NCI-H2107 treated with DMSO at 0.1 percent for 48 hours (cell line): ENCODE measurements around the gene LY6G5C.
A peak's percentile ranks its signal among the peaks of the same experiment; 100 is the strongest.

Source experiments
- DNase-seq: peaks from one replicate; lab custom pipeline; 2025; ENCODE audit not compliant: unreplicated experiment; lab: John Stamatoyannopoulos, UW

Gene LY6G5C

DNA sequence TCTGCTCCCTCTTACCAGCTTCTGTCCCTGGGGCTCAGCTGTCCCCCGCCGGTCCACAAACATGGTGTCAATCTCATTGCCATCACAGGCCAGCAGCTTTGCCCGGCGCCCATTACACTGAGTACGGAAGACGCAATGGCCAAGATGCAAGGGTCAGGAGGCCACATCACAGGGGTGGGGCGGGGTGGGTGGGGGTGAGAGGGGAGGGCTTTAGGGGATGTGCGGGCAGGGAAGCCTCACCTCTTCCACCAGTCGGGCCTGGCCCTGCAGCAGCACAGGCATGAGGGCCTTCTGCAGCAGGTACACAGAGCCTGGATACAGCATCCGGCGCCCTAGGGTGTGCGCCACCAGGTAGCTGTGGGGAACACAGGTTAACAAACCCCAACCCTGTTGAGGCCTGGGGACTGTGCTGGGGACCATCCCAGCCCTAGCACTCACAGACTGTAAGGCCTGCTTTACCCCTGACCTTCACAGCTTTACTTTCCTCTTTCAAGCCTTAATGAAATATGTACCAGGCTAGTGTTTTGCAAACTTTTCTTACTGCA, 10.8 kb upstream of the LY6G5C start:
- DNase-seq: no peak

DNA sequence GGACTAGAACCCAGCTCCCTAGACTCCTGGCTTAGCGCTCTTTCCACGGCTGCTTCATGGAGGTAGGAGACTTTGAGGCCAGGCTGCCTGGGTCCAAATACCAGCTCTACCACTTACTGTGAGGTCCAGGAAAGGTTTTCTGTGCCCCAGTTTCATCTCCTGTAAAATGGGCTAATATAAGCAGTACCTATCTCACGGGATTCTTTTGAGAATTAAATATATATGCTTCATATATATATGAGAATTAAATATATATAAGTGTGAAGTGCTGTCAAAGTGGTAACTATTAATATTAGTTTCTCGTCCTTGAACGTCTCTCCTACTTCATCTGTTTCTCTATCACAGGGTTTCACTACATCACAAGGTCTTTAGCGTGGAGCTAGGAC, 10.2 kb upstream of the LY6G5C start:
- DNase-seq: no peak

GRCh38 chr6:31690231-31691077, 9.6 kb upstream of the LY6G5C start:
- DNase-seq: no peak

DNA sequence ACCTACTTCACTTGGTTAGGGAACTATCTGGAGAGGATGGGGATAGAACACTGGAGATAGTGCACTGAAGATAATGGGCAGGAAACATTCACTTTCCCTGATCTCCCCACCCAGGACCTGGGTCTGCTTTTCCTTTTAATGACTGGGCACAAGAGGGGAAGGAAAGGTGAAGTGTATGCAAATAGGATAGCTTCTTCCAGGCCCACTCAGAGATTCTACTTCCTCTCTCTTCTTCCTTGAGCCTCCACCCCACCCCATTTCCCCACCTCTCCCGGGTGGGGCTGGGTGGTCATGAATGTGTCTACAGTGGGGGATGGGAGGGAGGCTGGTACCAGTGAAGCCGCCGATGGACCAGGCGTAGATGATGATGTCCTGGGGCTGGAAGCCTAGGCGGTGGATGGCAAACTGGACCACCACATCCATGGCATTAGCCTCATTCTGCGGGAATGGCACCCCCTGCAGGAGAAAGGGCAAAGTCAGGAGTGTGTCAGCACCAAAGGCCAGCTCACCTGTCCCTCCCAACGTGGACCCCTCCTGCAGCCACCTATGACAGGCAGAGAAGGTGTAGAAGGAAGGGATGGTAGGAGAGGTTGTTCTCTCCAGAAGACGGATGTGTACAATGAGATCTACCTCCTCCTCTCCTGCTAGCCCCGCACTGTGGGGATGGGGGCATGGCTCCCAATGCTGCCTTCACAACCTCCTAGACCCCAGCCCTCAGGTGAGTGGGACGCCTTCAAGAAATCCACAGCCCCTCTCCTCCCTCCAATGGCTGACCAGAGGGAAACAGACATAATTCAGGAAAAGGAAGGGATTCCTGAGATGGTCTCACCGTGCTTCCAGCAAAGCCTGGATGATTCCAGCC, 8.6 kb upstream of the LY6G5C start:
- DNase-seq: no peak

DNA sequence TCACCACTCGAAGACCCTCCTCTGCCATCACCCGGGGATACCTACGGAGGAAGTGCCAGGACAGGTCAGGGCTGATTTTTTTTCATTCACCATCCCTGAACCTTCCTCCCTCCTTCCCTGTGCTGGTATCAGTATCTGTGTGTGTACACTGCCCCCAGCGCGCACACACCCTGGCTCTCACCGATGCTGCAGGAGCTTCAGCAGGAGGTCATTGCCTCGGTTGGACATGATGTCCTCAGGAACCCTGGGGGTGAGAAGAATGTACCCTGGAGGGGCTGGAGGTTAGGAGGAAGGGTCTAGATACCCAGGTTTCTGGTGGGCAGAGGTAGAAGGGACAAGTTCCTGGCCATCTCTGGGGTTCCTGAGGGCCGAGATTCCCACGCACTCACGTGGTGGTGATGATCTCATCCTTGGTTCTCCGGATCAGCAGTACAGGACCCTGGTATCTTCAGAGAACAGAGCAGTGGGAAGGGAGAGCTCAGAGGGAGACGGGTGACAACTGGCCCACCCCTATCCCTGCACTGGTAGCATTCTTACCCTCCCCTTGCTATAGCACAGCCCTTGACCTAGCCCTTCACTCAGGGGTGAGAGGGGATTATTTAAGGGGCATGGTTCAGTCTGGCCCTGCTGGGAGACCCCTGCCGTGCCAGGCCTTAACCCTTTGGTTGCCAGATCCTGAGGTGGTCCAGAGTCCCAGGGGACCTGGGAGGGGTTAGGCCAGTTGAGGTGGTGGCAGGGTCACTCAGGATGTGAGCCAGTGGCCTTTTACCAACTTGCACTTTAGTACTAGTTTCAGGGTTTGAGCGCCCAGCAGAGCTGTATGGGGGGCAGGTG, 7.2 kb upstream of the LY6G5C start:
- no peak for DNase-seq

DNA sequence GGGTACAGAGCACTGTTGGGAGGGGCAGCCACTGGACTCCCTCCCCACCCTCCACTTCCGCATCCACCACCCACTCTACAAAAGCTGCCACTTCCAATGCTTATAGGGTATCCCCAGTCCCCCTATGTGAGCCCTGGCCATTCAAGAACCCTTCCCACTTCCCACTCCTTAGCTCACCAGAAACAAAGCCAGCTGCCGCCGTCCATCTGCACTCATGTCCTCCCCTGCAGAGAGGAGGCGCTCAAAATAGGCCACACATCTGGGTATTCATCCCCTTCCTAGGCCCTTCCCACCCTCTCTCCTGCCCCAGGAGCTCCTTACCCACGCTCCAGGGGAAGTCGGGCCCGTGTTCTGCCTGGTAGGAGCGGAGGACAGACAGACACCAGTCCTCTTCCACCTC, 6.5 kb upstream of the LY6G5C start:
- no peak for DNase-seq

DNA sequence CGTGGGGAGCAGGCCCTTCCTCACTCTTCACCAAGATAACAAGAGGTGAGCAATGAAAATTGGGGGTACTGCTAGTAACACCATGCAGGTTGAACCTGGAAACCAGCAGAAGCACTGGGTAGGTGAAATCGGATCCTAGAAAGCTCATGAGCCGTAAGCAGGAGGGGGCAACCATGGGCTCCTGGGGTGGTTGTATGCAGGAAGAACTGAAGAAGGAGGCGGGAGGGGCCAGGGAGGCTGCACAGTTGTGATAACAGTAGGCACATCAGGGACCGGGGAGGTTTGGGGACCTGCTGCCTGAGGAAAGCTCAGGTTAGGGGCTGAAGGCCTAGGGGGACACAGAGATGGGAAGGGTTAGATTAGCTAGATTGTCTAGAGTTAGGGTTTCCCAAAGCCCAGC, 5.6 kb upstream of the LY6G5C start:
- no peak for DNase-seq

GRCh38 chr6:31683591-31683990, 2.7 kb upstream of the LY6G5C start:
- DNase-seq: no peak

DNA sequence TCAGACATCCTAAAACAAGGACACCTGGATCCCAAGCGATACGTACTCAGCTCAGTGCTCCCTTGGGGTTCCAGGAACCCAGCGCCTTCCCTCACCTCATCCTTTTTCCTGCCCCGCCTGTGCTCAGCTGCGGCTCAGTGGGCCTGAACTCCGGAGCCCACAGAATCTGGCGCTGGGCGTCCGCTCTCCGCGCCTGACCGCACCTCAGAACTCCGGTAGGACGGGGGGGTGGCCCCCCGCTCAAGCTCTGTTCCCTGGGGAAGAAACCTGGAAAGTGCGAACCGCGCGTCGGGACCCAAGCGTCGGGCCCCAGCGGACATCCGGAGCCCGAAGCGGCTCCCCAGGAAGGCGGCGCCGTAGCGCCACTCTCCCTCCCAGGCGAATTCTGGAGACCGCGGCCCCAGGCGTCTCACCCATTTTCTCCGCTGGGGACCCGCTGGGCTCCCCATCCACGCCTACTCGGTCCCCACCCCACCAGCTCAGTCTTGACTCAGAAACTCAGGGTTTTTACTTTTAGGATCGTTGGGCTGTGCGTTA, 336 bp upstream of the LY6G5C start:
- peak; percentile 21 for DNase-seq

DNA sequence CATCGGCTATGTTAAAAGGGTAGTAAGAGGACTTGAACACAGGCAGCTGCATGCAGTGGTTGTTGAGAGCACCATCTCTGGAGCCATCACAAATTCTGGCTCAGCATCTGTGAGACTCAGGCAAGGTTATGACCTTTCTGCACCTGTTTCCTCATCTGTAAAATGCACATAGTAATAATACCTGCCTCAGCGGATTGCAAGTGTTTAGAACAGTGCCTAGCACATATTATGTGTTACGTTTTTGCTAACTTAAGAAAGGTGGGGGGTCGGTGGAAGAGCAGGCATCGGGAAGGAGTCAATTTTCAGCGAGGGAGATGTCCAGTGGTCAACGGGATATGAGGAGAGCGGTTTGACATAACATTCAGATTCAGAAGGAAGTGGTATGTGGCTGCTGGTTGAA, 2.9 kb downstream of the LY6G5C start:
- DNase-seq: no peak

DNA sequence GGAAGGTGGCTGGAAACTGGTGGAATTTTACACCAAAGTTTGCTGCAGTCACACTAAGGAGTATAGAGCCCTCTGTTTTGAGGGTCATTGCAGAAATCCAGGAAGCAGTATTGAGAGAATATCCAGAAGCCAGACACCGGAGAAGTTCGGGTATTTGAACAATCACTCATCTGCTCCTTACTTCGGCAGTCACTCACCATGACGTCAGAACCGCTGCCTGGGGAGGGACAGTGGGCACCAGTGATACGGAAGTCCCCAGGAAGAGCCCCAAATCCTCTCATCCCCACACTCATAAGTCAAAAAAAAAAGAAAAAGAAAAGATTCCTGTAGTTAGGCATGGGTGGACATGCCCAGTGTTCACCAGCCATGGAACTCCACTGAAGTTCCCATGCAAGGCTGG, 4.0 kb downstream of the LY6G5C start:
- DNase-seq: no peak

DNA sequence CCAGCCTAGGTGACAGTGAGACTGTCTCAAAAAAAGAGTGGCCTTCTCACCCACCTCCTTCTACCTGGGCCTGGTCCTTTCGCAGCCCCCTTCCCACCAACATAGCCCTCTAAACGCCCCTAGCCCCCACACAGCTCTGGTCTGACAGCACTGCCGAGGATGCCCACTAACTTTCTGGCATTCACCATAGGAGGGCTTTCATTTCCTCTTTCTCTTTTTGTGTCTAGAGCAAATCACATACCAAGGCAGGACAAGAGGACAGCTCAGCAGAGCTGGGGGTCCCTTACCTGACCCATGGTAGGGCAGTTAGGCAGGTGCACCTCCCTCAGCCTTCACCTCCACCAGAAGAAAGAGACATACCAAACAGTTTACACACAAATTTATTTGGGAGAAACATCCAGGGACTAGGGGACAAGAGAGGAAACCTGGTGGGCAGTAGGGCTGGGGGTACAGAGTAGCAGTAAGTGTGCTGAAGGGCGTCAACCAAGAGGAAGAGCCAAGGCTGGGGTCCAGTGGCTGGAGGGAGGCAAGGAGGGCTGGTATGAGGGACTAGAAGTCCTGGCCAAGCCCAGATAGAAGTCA, 4.5 kb downstream of the LY6G5C start:
- no peak for DNase-seq

GRCh38 chr6:31669676-31670075, 11.2 kb downstream of the LY6G5C start, which contains the start of gene LY6G5B:
Gene LY6G5B, plus strand, starts transcription at chr6:31669976. Its CDS starts 975 bp downstream, at chr6:31670951.
- DNase-seq: no peak

GRCh38 chr6:31666337-31666965, 14.4 kb downstream of the LY6G5C start:
- no peak for DNase-seq

DNA sequence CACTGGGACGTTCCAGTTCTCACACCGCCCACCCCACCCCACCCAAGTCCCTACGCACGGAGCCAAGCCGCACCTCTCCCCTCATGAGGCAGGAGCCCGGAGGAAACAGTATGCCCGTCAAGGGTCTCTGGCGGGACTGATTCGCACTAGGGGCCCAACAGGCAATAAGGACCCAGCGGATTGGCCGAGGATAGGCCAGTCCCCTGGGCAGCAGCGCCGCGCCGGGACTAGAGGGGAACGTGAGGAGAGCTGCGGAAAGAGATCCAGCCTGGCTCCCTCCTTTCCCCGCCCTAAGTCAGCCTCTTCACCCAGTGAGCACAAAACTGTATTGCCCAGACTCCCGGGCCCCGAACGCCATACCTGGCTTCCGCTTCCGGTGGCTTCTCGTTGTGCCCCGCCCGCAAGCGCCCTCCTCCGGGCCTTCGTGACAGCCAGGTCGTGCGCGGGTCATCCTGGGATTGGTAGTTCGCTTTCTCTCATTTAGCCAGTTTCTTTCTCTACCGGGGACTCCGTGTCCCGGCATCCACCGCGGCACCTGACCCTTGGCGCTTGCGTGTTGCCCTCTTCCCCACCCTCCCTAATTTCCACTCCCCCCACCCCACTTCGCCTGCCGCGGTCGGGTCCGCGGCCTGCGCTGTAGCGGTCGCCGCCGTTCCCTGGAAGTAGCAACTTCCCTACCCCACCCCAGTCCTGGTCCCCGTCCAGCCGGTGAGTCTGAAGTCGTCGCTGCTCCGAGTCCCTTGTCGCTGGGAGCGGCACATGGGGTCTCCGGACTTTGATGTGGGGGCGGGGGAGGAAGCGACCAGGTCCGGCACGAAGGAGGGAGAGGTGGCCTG, 15.1 kb downstream of the LY6G5C start, which contains the start of gene CSNK2B:
Gene CSNK2B (plus strand): TSS at position 580 of the 836 bp plus-strand sequence. CDS start 752 bp downstream, outside the sequence.
- peak; percentile 94 for DNase-seq

GRCh38 chr6:31664790-31665500, 15.9 kb downstream of the LY6G5C start, which contains the start of gene GPANK1:
Gene GPANK1, minus strand, starts transcription at chr6:31664997. Its CDS starts 519 bp downstream, at chr6:31664478.
- DNase-seq: peak; percentile 72

- DNase-seq: no peak
These were observed 16.7 kb downstream of the LY6G5C start for GRCh38 chr6:31663961-31664789.
